ENCODE results near the gene C7orf25. TPM values are rescaled to one million over a fixed set of nuclear protein-coding genes. Genes with fewer than 3 reads are reported as not detected.

Gene C7orf25
- total RNA-seq = 5.9 TPM
- long read RNA-seq, transcript C7orf25-201 (2 exons, 2,451 nt) = major isoform, 74 of 77 reads
- long read RNA-seq, partial matches to known transcripts = 0 of 77 reads
- long read RNA-seq, other reads (novel, unspliced or antisense) = 1 of 77 reads

DNA sequence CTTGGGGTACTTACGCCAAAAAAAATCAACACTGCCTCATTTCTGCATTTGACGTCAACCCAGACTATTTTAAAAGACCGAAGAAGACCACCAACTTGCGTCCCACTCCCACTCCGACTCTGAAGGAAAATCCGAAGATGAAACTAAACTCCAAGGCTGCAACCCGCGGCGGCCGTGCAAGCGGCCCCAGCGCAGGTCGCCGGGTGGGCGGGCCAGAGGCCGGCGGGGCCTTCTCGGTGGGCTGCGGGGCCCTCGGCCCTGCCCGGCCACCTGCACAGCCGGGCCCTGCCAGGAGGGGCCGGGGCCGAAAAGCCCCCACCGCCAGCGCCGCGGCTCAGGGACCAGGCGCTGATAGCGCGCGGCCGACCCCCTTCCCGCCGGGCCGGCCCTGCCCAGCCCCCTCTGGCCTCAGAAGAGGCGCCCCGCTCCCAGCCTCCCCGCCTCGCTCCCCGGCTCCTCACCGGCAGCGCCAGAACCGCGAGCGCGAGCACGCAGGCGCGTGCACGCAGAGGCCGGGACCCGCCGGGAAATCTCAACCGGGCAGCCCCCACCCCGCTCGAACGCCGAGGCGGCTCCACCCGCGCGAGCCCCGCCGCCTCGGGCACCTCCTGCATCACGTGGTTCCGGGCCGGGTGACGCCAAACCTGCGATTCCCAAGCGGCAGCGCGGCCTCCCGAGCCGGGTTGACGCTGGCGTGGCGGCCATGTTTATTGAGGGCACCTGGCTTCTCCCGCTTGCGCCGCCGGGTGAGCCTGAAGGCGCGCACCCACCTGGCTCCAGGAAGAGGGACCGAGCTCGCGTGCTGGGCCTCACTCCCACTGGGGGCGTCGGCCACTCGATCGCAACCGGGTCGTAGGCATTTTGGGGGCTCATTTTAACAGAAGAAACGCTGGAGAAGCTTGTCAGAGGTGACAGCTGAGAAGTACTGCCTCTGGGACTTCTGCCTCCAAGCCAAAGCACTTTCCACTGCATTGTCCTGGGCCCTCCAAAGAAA is at the start of gene C7orf25:
Gene C7orf25 (minus strand): TSS at position 617 of the 994 bp plus-strand sequence. CDS start 1,170 bp downstream, outside the sequence.
- DNase-seq (ENCODE audit: low spot score) = peak; percentile 99

- DNase-seq (ENCODE audit: low spot score) = no peak
Observed at GRCh38 chr7:42961170-42961569, 49.3 kb upstream of the C7orf25 start.

DNA sequence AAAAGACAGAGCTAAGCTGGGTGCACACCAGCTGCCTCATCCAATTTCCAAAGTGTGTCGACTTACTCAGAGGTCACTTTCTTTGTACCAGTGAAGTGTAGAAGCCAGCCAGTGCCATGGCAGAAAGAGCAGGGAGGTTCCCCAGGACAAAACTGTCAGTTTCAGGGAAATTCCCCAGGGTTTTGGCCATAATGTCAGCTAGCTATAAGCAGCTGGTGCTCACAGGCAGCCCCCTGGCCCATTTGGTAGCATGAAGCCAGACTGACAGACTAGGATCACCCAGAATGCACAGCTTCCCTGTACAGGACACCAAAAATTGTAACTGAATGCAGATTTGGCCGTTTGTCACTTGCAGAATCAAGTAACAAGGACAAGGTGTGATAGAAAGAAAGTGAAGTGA is 48.9 kb upstream of the C7orf25 start:
- DNase-seq (ENCODE audit: low spot score) = no peak

DNA sequence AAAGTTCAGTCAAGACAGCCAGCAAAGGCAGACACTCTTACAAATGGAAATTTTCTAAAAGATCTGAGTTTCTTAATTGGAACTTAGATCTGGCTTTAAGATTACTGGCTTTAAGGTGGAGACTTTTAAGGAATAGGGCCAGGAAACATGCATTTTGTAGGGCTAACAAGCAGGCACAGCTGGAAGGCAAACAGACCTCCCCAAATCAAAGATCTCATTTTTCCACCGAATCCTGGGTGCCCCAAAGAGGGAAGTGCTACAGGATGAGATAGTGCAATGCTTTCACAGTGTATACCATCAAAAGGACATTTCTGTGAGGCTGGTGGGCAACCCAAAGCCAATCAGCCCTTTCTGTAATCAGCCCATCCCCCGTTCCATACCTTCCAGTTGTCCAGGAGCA is 47.7 kb upstream of the C7orf25 start:
- DNase-seq (ENCODE audit: low spot score) = no peak

DNA sequence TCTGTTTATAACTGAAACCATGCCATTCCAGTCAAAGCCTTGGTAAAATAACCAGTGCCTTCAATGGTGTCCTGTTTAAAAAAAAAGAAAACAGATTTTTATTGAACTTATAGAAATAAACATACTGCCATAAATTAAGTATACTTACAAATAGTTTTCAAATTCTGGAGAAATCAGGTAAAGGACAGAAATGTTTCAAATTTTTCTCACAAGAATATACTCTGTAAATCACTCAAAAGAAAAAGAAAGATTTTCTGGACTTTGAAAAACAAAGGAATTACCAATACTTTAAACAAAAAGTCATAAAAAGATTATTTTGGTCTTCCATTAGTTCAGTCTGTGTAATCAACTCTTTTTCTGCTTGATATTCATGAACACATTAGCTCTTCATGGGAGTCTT is 44.2 kb upstream of the C7orf25 start:
- DNase-seq (ENCODE audit: low spot score) = no peak

DNA sequence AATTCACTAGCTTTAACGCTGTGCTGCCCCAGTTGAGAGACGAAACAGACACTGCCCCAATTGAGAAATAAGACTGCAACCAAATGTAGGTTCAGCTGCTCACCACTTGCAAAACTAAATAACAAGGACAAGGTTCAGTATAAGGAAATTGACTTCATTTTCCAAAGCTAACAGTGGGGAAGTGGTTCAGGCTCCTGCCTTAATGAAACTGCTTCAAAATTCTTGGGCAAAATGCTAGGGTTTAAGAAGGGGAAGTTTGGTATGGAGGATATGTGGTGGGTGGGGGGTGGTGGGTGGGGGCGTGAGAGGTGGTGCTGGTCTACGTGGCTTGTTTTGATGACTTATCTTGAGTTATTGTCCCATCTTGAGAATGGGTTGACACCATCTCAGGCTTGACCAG is 42.1 kb upstream of the C7orf25 start:
- no peak for DNase-seq (ENCODE audit: low spot score)

DNA sequence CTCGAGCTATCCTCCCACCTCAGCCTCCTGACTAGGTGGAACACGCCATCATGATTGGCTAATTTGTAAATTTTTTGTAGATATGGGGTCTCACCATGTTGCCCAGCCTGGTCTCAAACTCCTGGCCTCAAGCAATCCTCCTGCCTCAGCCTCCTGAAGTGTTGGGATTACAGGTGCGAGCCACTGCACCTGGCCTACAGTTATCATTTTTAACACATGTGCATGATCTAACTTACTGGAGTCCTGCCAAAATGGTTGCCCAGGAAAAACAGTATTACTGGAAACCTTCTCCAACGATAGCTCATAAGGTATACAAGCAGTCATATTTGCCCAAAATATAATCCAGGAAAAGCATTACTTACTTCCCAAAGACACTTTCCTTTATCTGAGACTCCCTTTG is 40.5 kb upstream of the C7orf25 start:
- DNase-seq (ENCODE audit: low spot score) = no peak

DNA sequence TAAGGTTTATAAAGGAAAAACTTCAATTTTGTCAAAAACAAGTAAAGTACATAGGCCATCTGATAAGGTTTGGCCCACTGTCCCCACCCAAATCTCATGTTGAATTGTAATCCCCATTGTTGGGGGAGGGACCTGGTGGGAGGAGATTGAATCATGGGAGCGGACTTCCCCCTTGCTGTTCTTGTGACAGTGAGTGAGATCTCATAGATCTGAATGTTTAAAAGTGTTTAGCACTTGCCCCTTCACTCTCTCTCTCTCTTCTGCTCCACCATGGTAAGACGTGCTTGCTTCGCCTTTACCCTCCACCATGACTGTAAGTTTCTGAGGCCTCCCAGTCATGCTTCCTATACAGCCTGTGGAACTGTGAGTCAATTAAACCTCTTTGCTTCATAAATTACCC is 38.5 kb upstream of the C7orf25 start:
- no peak for DNase-seq (ENCODE audit: low spot score)

DNA sequence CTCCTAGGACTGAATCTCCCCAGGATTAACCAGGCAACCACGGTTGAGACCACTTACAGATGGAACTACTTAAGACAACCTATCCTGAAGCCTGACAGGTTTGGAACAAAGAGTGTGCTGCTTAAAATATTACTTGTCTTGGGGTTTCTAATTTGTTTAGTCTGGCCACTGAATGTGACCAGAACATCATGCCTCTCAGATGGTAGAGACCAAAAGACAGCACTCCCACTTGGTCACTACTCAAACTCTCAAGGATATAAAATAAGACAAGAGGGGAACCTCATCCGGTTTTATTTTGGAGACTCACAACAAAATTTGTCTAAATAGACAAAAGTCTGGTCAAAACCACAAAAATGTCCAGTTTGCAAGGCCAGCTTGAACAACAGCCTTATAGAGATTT is 35.7 kb upstream of the C7orf25 start:
- DNase-seq (ENCODE audit: low spot score) = no peak

DNA sequence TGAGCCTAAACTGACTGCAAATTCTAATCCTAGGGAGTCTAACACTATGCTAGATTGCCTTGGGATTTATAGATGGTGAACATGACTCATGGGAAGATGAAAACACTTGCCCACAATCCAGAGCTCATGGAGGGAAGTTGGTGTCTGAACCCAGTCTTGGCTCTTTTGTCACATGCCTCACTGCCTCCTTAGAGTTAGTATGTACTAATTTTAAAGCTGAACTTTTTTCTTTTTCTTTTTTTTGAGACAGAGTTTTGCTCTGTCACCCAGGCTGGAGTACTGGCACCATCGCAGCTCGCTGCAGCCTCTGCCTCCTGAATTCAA is 34.7 kb upstream of the C7orf25 start:
- DNase-seq (ENCODE audit: low spot score) = no peak

GRCh38 chr7:42945821-42946626 is 34.2 kb upstream of the C7orf25 start:
- no peak for DNase-seq (ENCODE audit: low spot score)

GRCh38 chr7:42940985-42941847 is 29.3 kb upstream of the C7orf25 start:
- DNase-seq (ENCODE audit: low spot score) = no peak

- DNase-seq (ENCODE audit: low spot score) = no peak
Observed at GRCh38 chr7:42939457-42940240, 27.8 kb upstream of the C7orf25 start.

- DNase-seq (ENCODE audit: low spot score) = no peak
Observed at GRCh38 chr7:42935861-42936260, 24.0 kb upstream of the C7orf25 start.

- DNase-seq (ENCODE audit: low spot score) = no peak
Observed at GRCh38 chr7:42934291-42934690, 22.4 kb upstream of the C7orf25 start.

DNA sequence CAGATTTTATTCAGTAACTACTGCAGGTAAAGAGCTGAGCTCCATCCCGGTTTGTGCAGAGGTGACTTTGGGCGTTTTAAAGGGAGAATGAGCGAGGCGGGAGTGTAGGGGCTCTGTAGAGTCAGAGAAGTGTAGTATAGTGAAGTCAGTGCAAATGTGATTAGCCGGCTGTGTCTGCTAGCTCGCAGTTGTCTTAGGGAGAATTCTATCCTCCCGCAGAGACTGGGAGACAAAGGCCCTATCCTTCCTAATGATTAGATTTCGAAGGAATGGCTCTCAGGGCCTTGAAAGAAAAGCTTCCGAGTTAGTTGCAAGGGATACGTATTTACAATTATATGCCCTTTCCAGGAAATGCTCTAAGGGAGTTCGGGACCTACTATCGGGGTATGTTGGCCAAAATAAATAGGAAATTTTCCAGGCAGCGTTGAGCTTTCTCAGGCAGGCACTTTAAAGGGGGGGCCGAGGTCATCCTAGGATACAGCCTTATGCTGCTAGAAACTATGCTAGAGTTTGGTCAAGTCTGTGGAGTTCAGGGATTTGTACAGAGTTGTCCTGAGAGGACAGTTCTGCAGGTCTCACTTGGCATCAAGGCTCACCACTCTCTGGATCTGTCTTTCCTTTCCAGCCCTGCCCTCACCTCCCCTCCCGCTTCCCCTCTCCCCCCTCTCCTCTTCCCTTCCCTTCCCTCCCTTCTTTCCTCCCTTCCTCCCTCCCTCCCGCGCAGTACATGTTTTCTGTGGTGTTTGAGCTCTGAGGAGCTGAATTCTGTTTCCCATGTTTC is 21.1 kb upstream of the C7orf25 start:
- no peak for DNase-seq (ENCODE audit: low spot score)

- DNase-seq (ENCODE audit: low spot score) = peak; percentile 96
Observed at GRCh38 chr7:42931834-42932651, 20.2 kb upstream of the C7orf25 start, which contains the start of the genes MRPL32 and PSMA2. Gene MRPL32, plus strand, starts transcription at chr7:42932376. Its CDS starts 11 bp downstream, at chr7:42932387. Gene PSMA2, minus strand, starts transcription at chr7:42932174. Its CDS starts 16 bp downstream, at chr7:42932158.

DNA sequence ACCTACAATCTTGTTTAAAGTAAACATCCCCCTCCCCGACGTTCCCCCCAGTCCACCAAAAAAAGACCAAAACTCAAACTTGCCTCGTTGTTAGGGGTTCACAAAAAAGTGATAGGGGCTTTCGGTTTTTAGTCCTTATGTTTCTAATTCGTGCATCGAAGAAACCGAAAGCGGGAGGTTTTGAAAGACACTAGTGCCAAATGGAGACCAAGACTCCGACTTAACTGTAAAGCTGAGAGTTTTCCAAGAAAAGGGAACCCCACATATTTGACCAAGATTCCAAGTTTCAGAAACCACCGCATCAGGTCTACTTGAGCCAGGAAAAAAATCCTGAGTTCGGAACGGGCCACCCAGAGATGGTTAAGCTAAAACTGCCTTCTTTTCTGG is 19.6 kb upstream of the C7orf25 start:
- no peak for DNase-seq (ENCODE audit: low spot score)
